Muscle of back (tissue), 11 donors: ENCODE measurements around the gene HOXD11. TPM values are rescaled to one million over a fixed set of nuclear protein-coding genes. Genes with fewer than 3 reads are reported as not detected.
A peak's percentile ranks its signal among the peaks of the same experiment; 100 is the strongest.

Experiments
- DNase-seq, 3 donors: peaks; one replicate each; pipeline versions ENCODE4 v3.0.0 to v3.0.0-alpha.2; 2013
- polyA plus RNA-seq, 10 donors: library from polyadenylated mRNA; unstranded; fragments of 120-200 nt; gene quantifications; one replicate each; pipeline ENCODE4 v1.2.1, GENCODE V29; 2013; ENCODE audit not compliant: insufficient read length in 10 of 10

Gene HOXD11
- polyA plus RNA-seq, 10 donors, result not detected

DNA sequence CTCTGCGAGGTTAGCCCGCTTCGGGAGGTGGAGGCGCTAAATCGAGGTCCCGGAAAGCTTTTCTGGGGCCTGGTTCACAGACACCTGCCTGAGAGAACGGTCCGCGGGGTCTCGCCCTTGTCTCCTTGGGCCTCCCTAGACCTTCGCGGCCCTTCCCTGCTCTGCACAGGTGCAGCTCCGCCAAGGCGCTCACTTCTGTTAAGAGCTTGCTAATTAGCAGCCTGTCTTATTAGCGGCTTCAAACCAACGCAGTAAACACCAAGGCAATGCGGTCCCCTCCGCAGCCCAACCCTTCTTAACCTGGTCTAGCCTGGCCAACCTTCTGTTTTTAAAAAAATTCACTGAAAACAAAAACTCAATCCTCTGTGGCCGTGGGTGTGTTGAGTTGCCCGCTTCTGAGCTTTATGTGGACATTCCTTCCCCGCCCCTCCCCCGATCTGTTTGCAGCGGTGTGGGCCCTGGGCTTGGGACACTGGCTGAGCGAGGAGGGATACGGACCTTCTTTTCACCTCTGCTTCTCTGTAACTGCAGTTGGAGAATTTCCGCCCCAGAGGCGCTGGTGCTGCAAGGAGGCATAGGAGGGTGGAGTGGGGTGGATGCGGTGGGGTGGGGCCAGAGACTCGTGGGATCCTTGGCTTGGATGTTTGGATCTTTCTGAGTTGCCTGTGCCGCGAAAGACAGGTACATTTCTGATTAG, 40.9 kb downstream of the HOXD11 start:
- no peak for DNase-seq

DNA sequence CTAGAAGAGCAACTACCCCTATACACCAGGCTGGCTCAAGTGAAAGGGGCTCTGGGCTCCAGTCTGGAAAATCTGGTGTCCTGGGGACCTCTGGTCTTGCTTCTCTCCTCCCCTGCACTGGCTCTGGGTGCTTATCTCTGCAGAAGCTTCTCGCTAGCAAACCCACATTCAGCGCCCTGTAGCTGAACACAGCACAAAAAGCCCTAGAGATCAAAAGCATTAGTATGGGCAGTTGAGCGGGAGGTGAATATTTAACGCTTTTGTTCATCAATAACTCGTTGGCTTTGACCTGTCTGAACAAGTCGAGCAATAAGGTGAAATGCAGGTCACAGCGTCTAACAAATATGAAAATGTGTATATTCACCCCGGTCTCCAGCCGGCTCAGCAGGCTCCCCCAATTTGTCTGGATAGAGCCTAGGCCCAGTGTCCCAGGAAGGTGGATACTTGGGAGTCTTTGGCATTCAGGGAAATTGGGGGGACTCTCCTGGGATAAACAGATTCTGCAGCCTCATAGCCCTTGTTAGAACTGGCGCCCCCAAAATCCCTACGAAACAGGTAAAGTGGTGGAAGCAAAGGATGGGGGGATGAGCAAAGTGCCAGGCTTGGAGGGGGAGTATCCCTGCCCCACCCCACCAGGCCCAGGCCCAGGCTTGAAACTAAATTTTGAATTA, 41.8 kb downstream of the HOXD11 start:
- no peak for DNase-seq

DNA sequence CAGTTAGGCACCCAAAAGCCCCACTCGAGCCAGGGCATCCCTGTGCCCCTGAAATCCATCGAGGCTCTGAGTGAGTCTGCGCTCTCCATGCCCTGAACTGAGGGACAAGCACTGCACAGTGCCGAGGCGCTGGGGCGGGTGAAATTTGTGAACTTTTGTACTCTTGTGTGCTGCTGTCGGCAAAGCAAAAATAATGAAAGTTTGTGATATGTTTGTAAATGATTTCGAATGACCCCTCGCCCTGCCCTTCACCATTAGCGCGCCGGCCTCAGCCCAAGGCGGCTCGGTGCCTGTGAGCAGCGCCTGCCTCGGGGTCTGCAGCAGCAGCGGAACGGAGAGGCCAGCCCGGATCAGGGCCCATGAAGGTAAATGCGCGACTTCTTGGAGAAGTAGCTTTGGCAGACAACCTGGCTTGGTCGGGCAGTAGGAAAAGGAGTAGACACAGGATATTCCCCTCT, 42.4 kb downstream of the HOXD11 start:
- DNase-seq, result no peak

DNA sequence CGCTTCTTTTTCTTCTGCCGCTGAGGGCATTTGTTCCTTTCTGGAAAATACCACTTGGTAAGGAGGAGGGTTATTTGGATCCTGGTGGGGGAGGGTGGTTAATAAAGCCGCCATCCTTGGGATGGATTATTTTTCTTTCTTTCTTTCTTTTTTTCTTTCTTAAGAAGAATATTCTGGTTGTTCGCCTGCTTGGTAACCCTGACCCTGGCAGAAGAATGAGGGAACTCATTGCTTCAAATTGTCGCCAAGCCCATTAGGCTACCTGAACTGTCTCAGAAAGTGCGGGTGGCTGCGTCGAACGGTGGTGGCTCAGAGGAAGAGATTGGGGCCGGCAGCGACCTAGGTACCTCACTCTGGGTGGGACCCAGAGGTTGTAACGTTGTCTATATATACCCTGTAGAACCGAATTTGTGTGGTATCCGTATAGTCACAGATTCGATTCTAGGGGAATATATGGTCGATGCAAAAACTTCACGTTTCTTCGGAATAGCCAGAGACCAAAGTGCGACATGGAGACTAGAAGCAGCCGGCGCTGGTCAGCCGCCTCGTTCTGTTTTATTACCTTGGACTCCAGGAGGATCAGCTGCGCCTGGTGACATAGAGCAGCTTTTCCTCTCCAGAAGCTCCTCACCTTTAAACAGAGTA, 43.0 kb downstream of the HOXD11 start:
- DNase-seq, result no peak

DNA sequence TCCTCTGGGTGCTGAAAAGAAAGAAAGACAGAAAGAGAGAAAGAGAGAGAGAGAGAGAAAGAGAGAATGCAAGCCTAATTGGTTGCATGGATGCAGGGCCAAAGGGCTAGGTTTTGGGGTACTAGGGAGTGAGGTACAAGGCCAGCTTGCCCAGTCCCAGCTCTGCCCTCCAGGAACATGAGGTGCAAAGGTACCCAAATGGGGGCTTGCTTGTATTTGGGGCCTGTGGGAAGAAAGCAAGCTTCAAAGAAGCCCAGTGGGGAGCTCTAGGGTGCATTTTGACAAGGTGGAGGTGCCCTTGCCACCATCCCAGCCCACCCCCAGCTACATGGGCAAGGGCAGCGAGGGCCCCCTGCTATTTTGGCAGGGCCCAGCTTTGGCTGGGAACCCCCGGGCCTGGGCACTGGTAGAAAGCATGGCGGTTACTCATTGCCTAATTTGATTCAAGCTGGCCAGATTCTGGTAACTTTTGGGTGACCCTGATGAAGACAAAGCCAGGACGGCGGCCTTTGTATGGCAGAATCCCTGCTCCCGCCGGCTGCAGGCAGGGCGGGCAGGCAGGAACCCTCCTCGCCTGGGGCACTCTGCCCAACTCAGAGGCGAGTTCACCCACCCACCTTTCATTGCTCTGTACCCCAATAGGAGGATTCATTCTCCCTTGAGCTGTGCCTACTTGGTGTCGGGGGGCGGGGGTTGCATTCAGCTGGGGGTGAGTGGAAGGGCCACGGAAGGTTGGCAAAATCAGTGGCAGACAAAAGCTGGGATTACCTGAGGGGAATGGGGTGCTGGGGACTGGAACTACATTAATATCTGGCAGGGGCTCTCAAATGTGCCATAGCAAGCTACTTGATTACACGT, 43.7 kb downstream of the HOXD11 start:
- no peak for DNase-seq

DNA sequence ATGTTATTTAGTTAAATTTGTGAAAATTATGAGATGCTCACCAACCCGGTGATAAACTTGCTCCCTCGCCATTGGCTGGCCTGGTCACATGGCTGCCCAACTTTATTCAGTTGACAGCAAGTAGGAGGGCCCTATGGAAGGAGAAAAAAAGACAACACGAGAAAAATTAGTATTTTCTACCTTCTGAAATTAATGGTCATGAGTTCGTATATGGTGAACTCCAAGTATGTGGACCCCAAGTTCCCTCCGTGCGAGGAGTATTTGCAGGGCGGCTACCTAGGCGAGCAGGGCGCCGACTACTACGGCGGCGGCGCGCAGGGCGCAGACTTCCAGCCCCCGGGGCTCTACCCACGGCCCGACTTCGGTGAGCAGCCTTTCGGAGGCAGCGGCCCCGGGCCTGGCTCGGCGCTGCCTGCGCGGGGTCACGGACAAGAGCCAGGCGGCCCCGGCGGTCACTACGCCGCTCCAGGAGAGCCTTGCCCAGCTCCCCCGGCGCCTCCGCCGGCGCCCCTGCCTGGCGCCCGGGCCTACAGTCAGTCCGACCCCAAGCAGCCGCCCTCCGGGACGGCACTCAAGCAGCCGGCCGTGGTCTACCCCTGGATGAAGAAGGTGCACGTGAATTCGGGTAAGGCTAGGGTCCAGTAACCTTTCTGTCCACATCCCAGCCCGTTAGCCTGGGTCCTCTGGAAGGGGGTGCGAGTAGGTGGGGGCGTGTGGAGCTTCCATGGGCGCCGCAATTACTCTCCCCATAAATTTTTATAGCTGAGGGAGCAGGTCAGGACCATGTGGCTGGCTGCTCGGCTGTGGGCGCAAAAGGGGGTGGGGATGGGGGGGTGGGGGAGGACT, 44.6 kb downstream of the HOXD11 start, which contains the start of gene HOXD4:
Gene HOXD4, plus strand, starts transcription at position 109 of the 846 bp plus-strand sequence. Its CDS starts 84 bp downstream, at position 193.
- peak in 1 of 3 donors; percentile 31 for DNase-seq

DNA sequence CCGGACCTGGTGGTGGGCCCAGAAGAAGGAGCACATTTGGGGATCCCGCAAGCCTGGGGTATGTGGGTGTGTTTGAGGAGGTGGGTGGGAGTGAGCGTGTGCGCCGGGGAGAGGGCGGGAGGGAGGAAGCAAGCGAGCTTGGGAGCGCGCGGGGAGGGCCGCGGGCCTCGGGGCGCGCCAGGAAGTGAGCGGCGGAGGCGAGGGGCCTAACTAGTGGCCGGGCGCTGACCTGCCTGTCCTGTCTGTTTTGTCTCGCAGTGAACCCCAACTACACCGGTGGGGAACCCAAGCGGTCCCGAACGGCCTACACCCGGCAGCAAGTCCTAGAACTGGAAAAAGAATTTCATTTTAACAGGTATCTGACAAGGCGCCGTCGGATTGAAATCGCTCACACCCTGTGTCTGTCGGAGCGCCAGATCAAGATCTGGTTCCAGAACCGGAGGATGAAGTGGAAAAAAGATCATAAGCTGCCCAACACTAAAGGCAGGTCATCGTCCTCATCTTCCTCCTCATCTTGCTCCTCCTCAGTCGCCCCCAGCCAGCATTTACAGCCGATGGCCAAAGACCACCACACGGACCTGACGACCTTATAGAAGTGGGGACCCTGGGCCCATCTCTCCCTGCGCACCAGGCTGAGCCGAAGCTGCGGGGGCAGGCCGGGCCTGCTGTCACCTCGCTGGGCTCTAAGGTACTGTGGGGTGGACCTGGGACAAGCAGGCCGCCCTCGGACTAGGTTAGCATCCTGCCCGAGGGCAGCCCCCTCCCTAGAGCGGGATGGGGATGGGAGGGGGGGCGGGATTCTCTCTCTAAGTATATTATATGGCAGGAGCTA, 45.5 kb downstream of the HOXD11 start:
- DNase-seq, result peak in 2 of 3 donors; percentile 46 to 51

DNA sequence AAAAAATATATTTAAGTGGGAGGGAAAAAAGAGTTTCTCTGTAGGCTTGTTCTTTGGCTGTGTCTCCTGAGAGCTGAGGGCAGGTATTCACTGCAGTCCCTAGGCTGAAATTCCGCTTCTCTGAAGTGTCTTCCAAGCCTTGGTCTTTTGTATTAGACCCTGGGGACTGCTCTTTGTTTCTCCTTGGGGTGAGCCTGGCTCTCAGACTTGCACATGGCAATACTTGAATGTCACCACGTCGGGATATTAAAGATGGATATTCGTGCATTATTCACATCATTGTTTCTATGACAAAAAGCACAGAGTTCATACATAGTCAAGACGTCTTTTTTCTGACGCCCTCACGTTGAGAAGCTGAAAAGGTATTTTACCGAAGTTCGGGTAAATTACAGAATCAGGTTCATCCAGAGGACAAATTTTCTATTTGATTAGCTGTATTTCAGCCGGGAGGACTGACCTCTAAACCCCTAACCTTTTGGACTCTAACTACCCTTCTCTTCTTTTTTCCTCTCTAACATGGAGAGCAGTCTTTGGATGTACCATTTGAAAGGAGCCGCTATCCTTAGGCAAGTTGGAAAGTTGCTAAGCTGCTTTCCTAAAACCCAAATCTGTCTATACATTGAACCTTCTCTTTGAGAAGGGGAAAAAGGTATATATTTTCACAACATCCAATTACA, 47.6 kb downstream of the HOXD11 start:
- DNase-seq, result no peak

DNA sequence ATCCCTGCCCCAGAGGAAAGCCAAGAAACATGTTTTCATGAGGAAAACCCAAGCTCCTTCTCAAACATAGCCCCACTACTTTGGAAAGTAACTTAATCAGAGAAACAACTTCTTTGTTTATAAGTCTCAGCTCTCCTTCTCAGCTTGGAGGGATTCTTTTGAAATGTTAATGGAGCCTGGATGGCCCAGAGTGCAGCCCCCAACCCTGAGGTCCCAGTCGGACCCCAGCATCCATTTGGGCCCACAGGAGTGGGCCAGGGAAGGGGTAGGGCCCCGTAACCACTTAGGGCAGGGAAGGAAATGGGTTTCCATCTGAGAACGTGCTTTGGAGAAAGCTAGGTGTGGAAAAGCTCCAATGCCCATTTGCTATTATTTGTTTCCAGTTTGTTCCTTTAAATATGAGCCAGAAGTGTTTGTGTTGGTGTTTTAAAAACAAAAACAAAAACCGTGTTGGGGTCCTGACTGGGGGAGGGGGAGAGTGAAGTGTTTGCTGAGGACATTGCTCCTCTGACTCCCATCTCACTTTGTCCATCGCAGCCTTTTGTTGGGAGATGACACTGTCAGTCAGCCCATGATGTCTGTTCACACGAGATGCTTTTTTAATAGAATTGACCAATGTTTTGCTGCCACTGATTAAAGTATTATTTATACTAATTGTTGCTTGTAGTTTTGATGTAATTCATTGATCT, 48.4 kb downstream of the HOXD11 start:
- no peak for DNase-seq

DNA sequence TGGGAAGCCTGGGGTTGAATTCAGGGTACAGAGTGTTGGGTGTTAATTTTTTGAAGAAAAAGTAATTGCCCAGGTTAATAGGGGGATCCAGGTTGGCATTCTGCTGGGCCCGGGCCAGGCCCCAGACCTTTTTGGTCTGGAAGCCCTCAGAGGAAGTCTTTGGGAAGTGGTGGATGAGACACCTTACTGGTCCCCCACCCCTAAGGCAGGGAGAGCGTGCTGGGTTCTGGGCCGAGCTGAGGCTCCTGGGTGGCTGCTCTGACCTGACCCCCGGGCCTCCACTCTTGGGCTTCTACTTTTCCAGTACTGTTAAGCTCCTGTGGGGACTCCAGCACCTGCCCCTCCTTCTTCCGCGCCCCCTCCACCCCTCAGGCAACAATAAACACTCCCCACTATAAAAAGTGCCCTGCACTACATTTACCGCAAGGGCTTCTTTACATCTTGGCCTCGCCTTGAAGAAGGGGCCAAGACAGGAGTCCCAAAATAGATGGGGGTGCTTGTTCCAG, 49.3 kb downstream of the HOXD11 start:
- peak in 1 of 3 donors; percentile 28 for DNase-seq

DNA sequence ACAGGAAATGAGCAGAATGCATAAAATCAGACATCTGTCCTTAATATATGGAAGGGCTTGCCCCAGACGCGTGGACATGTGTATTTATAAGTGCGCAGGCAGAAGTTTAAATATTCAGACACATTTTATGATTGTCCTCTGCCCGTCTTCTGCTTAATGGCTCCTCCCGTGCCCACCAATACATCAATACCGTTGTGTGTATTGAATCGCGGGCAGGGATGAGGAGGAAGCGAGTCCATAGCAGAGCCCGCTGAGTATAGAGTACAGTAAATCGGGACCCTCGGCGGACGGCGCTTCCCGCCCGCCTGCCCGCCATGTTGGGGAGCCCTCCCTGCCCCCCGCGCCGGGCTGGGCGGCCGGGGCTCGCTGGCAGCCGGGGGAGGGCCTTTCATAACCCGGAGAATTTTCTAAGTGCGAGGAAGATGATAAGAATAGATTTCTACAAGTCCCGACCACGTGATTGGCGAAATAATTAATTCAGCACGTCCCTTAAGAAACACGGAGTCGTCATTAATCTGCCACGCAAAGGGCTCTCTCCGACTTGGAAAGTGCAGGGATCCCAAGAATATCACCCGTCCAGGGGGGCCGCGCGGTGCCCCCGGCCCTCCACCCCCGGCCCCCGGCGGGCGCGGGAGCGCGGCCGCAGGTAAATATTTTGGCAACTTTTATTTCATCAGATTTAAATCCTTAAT, 49.9 kb downstream of the HOXD11 start, which contains the start of gene HOXD3:
Gene HOXD3, plus strand, starts transcription at position 501 of the 692 bp plus-strand sequence. CDS start 11,808 bp downstream, outside the sequence.
- DNase-seq, result peak in 1 of 3 donors; percentile 59

DNA sequence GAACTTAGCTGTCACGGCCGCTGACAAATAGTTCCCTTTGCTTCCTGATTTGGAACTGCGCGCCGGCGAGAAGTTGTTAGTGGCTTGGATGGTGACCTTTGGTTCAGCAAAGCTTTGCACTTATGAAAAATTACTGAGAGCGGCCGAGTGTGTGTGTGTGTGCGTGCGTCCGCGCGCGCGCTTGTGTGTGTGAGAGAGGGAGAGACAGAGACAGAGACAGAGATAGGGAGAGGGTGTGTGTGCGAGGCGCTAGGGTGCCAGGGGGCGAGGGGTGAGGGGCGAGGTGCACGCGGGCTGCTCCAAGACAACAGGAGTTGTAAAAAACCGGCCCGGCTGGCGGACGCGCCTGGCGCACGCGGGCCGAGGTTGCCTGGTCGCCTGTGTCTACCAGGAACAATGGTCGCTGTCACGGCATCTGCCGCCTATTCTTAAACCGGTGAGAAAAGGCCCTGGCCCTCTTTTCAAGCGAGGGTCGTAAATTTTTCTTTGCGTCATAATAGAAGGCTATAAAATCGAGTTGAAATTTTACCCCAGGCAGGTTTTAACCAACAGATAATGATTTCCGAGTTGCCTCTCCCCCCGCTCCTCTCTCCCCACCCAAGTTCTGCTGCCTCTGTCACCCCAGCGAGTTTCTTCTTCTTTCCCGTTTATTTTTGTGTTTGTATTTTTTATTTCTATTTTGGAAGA, 50.6 kb downstream of the HOXD11 start:
- peak in 2 of 3 donors; percentile 38 to 66 for DNase-seq

DNA sequence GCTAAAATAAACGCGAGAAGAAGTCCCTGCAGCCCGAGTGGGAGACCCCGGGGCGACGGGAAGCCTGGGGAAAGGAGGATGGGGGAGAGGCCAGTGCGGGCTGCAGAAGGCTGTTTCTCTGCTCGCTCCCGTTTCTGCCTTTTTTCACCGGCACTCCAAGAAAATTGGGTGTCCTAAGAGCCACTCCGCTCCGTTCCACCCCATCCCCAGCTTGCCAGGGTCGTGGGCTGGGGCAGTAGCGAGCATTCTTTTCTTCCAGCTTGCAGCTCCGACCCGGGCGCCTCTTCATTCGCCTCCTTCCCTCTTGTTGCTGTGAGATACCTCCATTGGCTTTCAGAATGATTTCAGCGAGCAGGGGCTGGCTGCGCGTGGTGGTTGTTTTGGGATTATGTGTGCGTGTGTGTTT, 51.1 kb downstream of the HOXD11 start:
- peak in 1 of 3 donors; percentile 65 for DNase-seq

DNA sequence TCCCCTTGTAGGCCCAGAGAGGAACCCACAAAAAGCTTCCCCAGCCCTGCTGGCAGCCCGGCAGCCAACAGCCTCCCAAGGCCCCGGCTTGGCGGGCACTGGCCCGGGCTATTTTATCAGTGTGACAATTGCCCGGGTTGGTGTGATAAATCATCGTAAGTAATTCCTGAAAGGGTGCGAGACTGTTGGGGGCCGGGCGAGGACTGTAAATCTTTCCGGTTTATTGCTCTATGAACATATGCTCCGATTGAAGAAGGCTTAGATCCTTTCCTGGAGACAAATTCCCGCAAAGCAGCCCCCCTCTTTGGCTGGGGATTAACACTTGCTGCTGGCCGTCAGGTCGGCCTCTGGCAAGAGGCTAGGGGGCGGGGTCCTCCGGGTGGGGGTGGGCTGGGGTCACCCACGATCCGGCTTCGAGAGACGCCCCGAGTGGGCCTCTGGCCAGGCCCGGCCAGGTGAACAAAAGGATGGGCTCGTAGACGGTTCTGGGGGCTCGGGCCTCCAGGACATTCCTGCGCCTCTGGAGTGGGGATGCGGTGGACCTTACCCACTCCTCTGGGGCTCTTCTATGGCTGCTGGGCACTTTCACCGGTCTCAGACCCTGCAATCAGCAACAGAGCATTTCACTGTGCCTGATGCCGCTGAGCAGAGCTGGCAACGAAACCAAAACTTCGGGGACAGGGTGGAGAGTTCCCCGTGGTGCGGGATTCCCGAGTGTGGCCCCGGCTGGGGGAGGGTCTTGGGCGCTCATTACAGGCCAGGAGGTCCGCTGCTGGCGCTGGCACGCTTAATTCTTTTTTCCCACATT, 52.0 kb downstream of the HOXD11 start:
- peak in 1 of 3 donors; percentile 26 for DNase-seq
